K562 (cell line): Measurements from ENCODE around the gene CYP26A1. TPM values are rescaled to one million over a fixed set of nuclear protein-coding genes. Genes with fewer than 3 reads are reported as not detected.

ENCODE experiments used
- ATAC-seq: fragments of 200-7000 bp; cut with Tn5 transposase; 3 replicates; pipeline ENCODE4 v1.9.1; 2020; ENCODE audit warnings: moderate library complexity
- BruUV-seq: library from RNA; stranded (reverse); fragments of 400-500 nt; replicated peaks from 2 replicates; lab custom pipeline; 2021; lab: Mats Ljungman, UMichigan
- CTCF ChIA-PET: fragments of 300-600 bp; formaldehyde crosslinking; extraction: SDS; loops from one replicate; lab custom pipeline; 2021; ENCODE audit warnings: low intra/inter-chr PET ratio; lab: Yijun Ruan, JAX
- POLR2A ChIA-PET: fragments of 300-600, 350-650 bp; sonication (Branson Sonifier 250); formaldehyde crosslinking; extraction: SDS; loops from one replicate; lab custom pipeline; 2021; ENCODE audit warnings: antibody characterized with exemption, inconsistent platforms; lab: Yijun Ruan, JAX
- DNase-seq, 4 experiments: peaks; one replicate each; pipeline versions ENCODE4 v3.0.0 to v3.0.0-alpha.2; 2011 to 2018; ENCODE audit warnings: low spot score in 3 of 4, mixed read lengths in 3 of 4; ENCODE audit errors: extremely low read depth in 1 of 4
- FAIRE-seq: peaks from 2 replicates; lab custom pipeline; 2011; peaks lifted over from hg19 to GRCh38; lab: Jason Lieb, UNC
- H2AFZ ChIP-seq: 2 replicates; pipeline ENCODE4 v1.6.0; 2011; ENCODE audit warnings: low read depth, low read length, control low read depth, inconsistent platforms
- H3K27ac ChIP-seq: fragments of 200-600 bp; 3 replicates; pipeline ENCODE4 v1.8.0; 2011; ENCODE audit warnings: low read depth, mild to moderate bottlenecking, control low read depth, inconsistent platforms, low read length, moderate library complexity, mixed read lengths; ENCODE audit errors: extremely low read depth
- H3K27me3 ChIP-seq, 2 experiments: fragments of 300-600 bp in 1 of 2; 2 replicates in 1 of 2; 3 replicates in 1 of 2; pipeline versions ENCODE4 v1.6.0 to v1.8.0; 2011; ENCODE audit warnings: inconsistent platforms in 2 of 2, low read length in 2 of 2, mild to moderate bottlenecking in 1 of 2, mixed read lengths in 1 of 2, moderate library complexity in 1 of 2; ENCODE audit not compliant: control insufficient read depth in 2 of 2, insufficient read depth in 2 of 2
- H3K36me3 ChIP-seq: fragments of 300-600 bp; 3 replicates; pipeline ENCODE4 v1.8.0; 2011; ENCODE audit warnings: mild to moderate bottlenecking, low read length, inconsistent platforms; ENCODE audit not compliant: control insufficient read depth, insufficient read depth
- H3K4me1 ChIP-seq, 2 experiments: fragments of 200-600 bp in 1 of 2; replicated peaks in 1 of 2; 2 replicates in 1 of 2; 3 replicates in 1 of 2; pipeline versions ENCODE4 v1.5.1 to v1.8.0; 2011; ENCODE audit warnings: inconsistent platforms in 2 of 2, low read length in 2 of 2, mild to moderate bottlenecking in 1 of 2, mixed read lengths in 1 of 2, moderate library complexity in 1 of 2; ENCODE audit not compliant: control insufficient read depth in 2 of 2, insufficient read depth in 2 of 2
- H3K4me2 ChIP-seq: 2 replicates; pipeline ENCODE4 v1.6.1; 2011; ENCODE audit warnings: low read length, control low read depth, inconsistent platforms, mixed read lengths; ENCODE audit not compliant: insufficient read depth
- H3K4me3 ChIP-seq: fragments of 200-600 bp; sonication (generic), shearing (Covaris generic); 2 replicates; pipeline ENCODE4 v1.5.1; 2016; ENCODE audit warnings: control low read depth, inconsistent platforms
- H3K79me2 ChIP-seq: fragments of 200-600 bp; 3 replicates; pipeline ENCODE4 v1.8.0; 2011; ENCODE audit warnings: low read length, inconsistent platforms; ENCODE audit not compliant: control insufficient read depth, insufficient read depth
- H3K9ac ChIP-seq, 2 experiments: 2 replicates each; pipeline versions ENCODE4 v1.6.0 to v1.6.1; 2011; ENCODE audit warnings: low read depth in 2 of 2, low read length in 2 of 2, control low read depth in 1 of 2, inconsistent platforms in 1 of 2, mild to moderate bottlenecking in 1 of 2, mixed read lengths in 1 of 2; ENCODE audit not compliant: insufficient read depth in 1 of 2
- H3K9me1 ChIP-seq: one replicate; pipeline ENCODE4 v1.6.0; 2011; ENCODE audit warnings: inconsistent platforms, mild to moderate bottlenecking, low read length, moderate library complexity; ENCODE audit not compliant: control insufficient read depth, insufficient read depth
- H3K9me3 ChIP-seq: replicated peaks from 2 replicates; pipeline ENCODE4 v1.5.1; 2011; ENCODE audit warnings: low read depth, low read length, inconsistent platforms; ENCODE audit not compliant: control insufficient read depth, insufficient read depth
- H4K20me1 ChIP-seq: replicated peaks from 2 replicates; pipeline ENCODE4 v1.6.1; 2011; ENCODE audit warnings: low read length, inconsistent platforms, mixed read lengths; ENCODE audit not compliant: control insufficient read depth, insufficient read depth
- CUX1 ChIP-seq: fragments of 200-800 bp; sonication (Bioruptor generic); IDR thresholded peaks from 2 replicates; pipeline ENCODE4 v1.6.1; 2016; ENCODE audit warnings: missing genetic modification characterization, missing compliant biosample characterization
- DMBX1 ChIP-seq: fragments of 250-450 bp; sonication (Bioruptor Pico); IDR thresholded peaks from 2 replicates; pipeline ENCODE4 v1.8.0; 2022; ENCODE audit warnings: inconsistent platforms, mild to moderate bottlenecking, moderate library complexity, borderline replicate concordance
- E4F1 ChIP-seq: fragments of 250-450 bp; sonication (Bioruptor Pico); IDR thresholded peaks from 2 replicates; pipeline ENCODE4 v1.5.0; 2021; ENCODE audit warnings: mild to moderate bottlenecking, borderline replicate concordance
- ETS1 ChIP-seq: conservative IDR thresholded peaks from 2 replicates; pipeline ENCODE4 v1.6.1; 2011; ENCODE audit warnings: low read depth, mild to moderate bottlenecking, low read length; ENCODE audit not compliant: control insufficient read depth
- HNRNPLL ChIP-seq: fragments of 200-400 bp; formaldehyde crosslinking; IDR thresholded peaks from 2 replicates; pipeline ENCODE4 v1.6.1; 2017; ENCODE audit warnings: low read length, low read depth, mild to moderate bottlenecking; ENCODE audit not compliant: poor library complexity, severe bottlenecking
- HNRNPUL1 ChIP-seq: fragments of 200-400 bp; formaldehyde crosslinking; IDR thresholded peaks from 2 replicates; pipeline ENCODE4 v1.6.1; 2017; ENCODE audit warnings: low read length
- XRCC3 ChIP-seq: fragments of 450-650 bp; IDR thresholded peaks from 2 replicates; pipeline ENCODE4 v1.6.1; 2017; ENCODE audit warnings: mild to moderate bottlenecking, moderate library complexity
- ZNF212 ChIP-seq: fragments of 450-650 bp; formaldehyde crosslinking; IDR thresholded peaks from 2 replicates; pipeline ENCODE4 v1.4.0; 2020; ENCODE audit warnings: mild to moderate bottlenecking
- ZNF277 ChIP-seq: fragments of 250-450 bp; sonication (Bioruptor Pico); IDR thresholded peaks from 2 replicates; pipeline ENCODE4 v1.8.0; 2022; ENCODE audit warnings: inconsistent platforms, mild to moderate bottlenecking, moderate library complexity, borderline replicate concordance
- WGBS: fragments of 100-300 bp; shearing (Covaris generic); methylation state at CpG from one replicate; pipeline ENCODE4 v1.1.6; 2016; ENCODE audit warnings: low coverage, mixed read lengths; ENCODE audit not compliant: insufficient coverage; ENCODE audit errors: missing lambda C conversion rate; 5-methylcytosine and 5-hydroxymethylcytosine counted together
- in situ Hi-C: fragments of 300-500 bp; cut with MboI; formaldehyde crosslinking; loops from 4 replicates; pipeline ENCODE4 v1.15.0; 2018; ENCODE audit warnings: inconsistent platforms, mixed read lengths
- intact Hi-C: fragments of 100-400 bp; cut with micrococcal nuclease; formaldehyde crosslinking; loops from 2 replicates; pipeline ENCODE4 v1.14.2; 2022
- polyA plus RNA-seq, 8 experiments: library from polyadenylated mRNA; depleted of rRNA in 4 of 8; stranded (reverse) in 5 of 8; unstranded in 3 of 8; fragments of >200 nt; fragmentation: Nextera tagmentation in 2 of 8; fragmentation: Illumina TruSeq in 1 of 8; extraction: Ambion mirVana in 2 of 8; extraction: Trizol in 1 of 8; gene quantifications; 2 replicates each; pipeline versions ENCODE4 v1.2.1 to v1.2.3, GENCODE V29; 2011 to 2014; ENCODE audit warnings: inconsistent platforms in 1 of 8, missing spikeins in 1 of 8
- total RNA-seq, 7 experiments: library from RNA; depleted of rRNA in 6 of 7; stranded (reverse); fragments of >200 nt in 6 of 7; fragmentation: Illumina TruSeq in 2 of 7; extraction: Trizol in 2 of 7; gene quantifications; 2 replicates each; pipeline versions ENCODE4 v1.2.1 to v1.2.3, GENCODE V29; 2011 to 2021; ENCODE audit warnings: low replicate concordance in 1 of 7

Gene CYP26A1
- total and polyA plus RNA-seq, 9 of the 15 experiments (the other 6 are each of a cell fraction or from before 2014, with no cell fraction given), result 0.11 to 5.1 (median 1.6) TPM

- TF ChIP-seq DMBX1 (CRISPR knock-in tag) (peak; percentile 15; the same call in 1 of the 2 replicates), E4F1 (no peak), ZNF212 (CRISPR knock-in tag) (no peak), XRCC3 (no peak), HNRNPLL (no peak)
Observed at GRCh38 chr10:93106631-93107072, 33.0 kb downstream of the CYP26A1 start (continued).

GRCh38 chr10:93110472-93111146, 36.9 kb downstream of the CYP26A1 start:
- H3K4me2 ChIP-seq, result no peak overlapping the region
- DNase-seq (no peak), FAIRE-seq (no peak), ATAC-seq (no peak)
- H3K79me2 ChIP-seq, result no peaks in the 10 kb centered on the region
- BruUV-seq, result no TSS peak
- WGBS, result 24% methylated on average over 3 of the region's 3 CpGs
- ChIA-PET POLR2A (no interaction called here), CTCF (no interaction called here)
- TF ChIP-seq HNRNPUL1 (no peak), ETS1 (no peak), ZNF277 (CRISPR knock-in tag) (no peak), CUX1 (CRISPR knock-in tag) (no peak)
- in situ Hi-C loops (no loop called here), intact Hi-C loops (loop anchor here (10.0 kb wide), 1 partner anchor 174 kb away; no protein-coding TSS in a partner anchor)
- H3K9me3 ChIP-seq, result no peaks in the 10 kb centered on the region
- H4K20me1 ChIP-seq, result no peaks in the 10 kb centered on the region
- no peak overlapping the region for H2AFZ ChIP-seq
- H3K4me3 ChIP-seq, result no peak overlapping the region
- H3K9me1 ChIP-seq, result no peaks in the 10 kb centered on the region
- H3K4me1 ChIP-seq, result no peaks in the 10 kb centered on the region
- no peaks in the 10 kb centered on the region for H3K36me3 ChIP-seq
- no peak overlapping the region for H3K9ac ChIP-seq
- no peaks in the 10 kb centered on the region; a peak in 1 of 5 replicates for H3K27me3 ChIP-seq
- H3K27ac ChIP-seq, result no peak overlapping the region
